HepG2 (cell line): ENCODE results near the gene RAP2C. TPM values are rescaled to one million over a fixed set of nuclear protein-coding genes. Genes with fewer than 3 reads are reported as not detected.

Source experiments
- ATAC-seq: fragments of 200-7000 bp; cut with Tn5 transposase; 3 replicates; pipeline ENCODE4 v1.9.1; 2020; ENCODE audit warnings: mild to moderate bottlenecking, moderate library complexity
- BruUV-seq: library from RNA; stranded (reverse); fragments of 400-500 nt; replicated peaks from 2 replicates; lab custom pipeline; 2021; lab: Mats Ljungman, UMichigan
- CTCF ChIA-PET: fragments of 300-600 bp; formaldehyde crosslinking; extraction: SDS; loops from one replicate; lab custom pipeline; 2021; ENCODE audit warnings: low total read pairs, inconsistent platforms, low intra/inter-chr PET ratio; lab: Yijun Ruan, JAX
- POLR2A ChIA-PET: fragments of 350-600 bp; sonication (Branson Sonifier 250); formaldehyde crosslinking; loops from one replicate; lab custom pipeline; 2020; ENCODE audit warnings: antibody characterized with exemption, inconsistent platforms; lab: Yijun Ruan, JAX
- DNase-seq: peaks from one replicate; pipeline ENCODE4 v3.0.0-alpha.2; 2015; ENCODE audit warnings: low spot score
- FAIRE-seq: peaks from 3 replicates; lab custom pipeline; 2011; peaks lifted over from hg19 to GRCh38; lab: Jason Lieb, UNC
- H2AFZ ChIP-seq: one replicate; pipeline ENCODE4 v1.6.1; 2011; ENCODE audit warnings: low read length, inconsistent platforms
- H3K27ac ChIP-seq: fragments of 300-600 bp; 3 replicates; pipeline ENCODE4 v1.8.0; 2011; ENCODE audit warnings: mixed run types, mild to moderate bottlenecking, mixed read lengths, low read length, inconsistent platforms; ENCODE audit not compliant: insufficient read depth; ENCODE audit errors: extremely low read length
- H3K27me3 ChIP-seq, 2 experiments: fragments of 200-600 bp in 1 of 2; 2 replicates in 1 of 2; 3 replicates in 1 of 2; pipeline versions ENCODE4 v1.6.0 to v1.8.0; 2011; ENCODE audit warnings: low read length in 2 of 2, mild to moderate bottlenecking in 2 of 2, moderate library complexity in 2 of 2, inconsistent platforms in 1 of 2; ENCODE audit not compliant: insufficient read depth in 2 of 2, control insufficient read depth in 1 of 2
- H3K36me3 ChIP-seq, 2 experiments: fragments of 200-600 bp in 1 of 2; replicated peaks in 1 of 2; 2 replicates in 1 of 2; 3 replicates in 1 of 2; pipeline versions ENCODE4 v1.5.1 to v1.8.0; 2011; ENCODE audit warnings: low read length in 2 of 2, inconsistent platforms in 1 of 2; ENCODE audit not compliant: insufficient read depth in 2 of 2, control insufficient read depth in 1 of 2
- H3K4me1 ChIP-seq: 2 replicates; pipeline ENCODE4 v1.5.1; 2012; ENCODE audit warnings: low read length, inconsistent platforms; ENCODE audit not compliant: insufficient read depth
- H3K4me2 ChIP-seq: 2 replicates; pipeline ENCODE4 v1.6.0; 2011; ENCODE audit warnings: low read depth, low read length, inconsistent platforms
- H3K4me3 ChIP-seq, 3 experiments: fragments of 200-600 bp in 1 of 3; sonication (generic), shearing (Covaris generic) in 1 of 3; replicated peaks in 1 of 3; 2 replicates each; pipeline ENCODE4 v1.5.1; 2011 to 2016; ENCODE audit warnings: low read length in 3 of 3, inconsistent platforms in 2 of 3, low read depth in 2 of 3, mild to moderate bottlenecking in 2 of 3, control low read depth in 1 of 3, mixed read lengths in 1 of 3; ENCODE audit not compliant: insufficient read depth in 1 of 3
- H3K79me2 ChIP-seq: one replicate; pipeline ENCODE4 v1.6.1; 2011; ENCODE audit warnings: low read length, inconsistent platforms; ENCODE audit not compliant: insufficient read depth
- H3K9ac ChIP-seq: 2 replicates; pipeline ENCODE4 v1.6.0; 2011; ENCODE audit warnings: mild to moderate bottlenecking, low read depth, low read length, inconsistent platforms; ENCODE audit not compliant: insufficient read depth
- H3K9me3 ChIP-seq: 2 replicates; pipeline ENCODE4 v1.5.1; 2012; ENCODE audit warnings: mild to moderate bottlenecking, low read length
- H4K20me1 ChIP-seq: 2 replicates; pipeline ENCODE4 v1.6.0; 2011; ENCODE audit warnings: inconsistent platforms, mild to moderate bottlenecking, low read length, moderate library complexity; ENCODE audit not compliant: insufficient read depth
- FIP1L1 ChIP-seq: fragments of 200-400 bp; formaldehyde crosslinking; IDR thresholded peaks from 2 replicates; pipeline ENCODE4 v1.6.1; 2018; ENCODE audit warnings: low read depth, mild to moderate bottlenecking, low read length, moderate library complexity, borderline replicate concordance; ENCODE audit not compliant: insufficient read depth
- FOXA1 ChIP-seq, 2 experiments: fragments of 450-650 bp in 1 of 2; sonication (generic) in 1 of 2; formaldehyde crosslinking in 1 of 2; IDR thresholded peaks; 2 replicates each; pipeline versions ENCODE4 v1.4.0 to v1.6.1; 2016 to 2020; ENCODE audit warnings: missing genetic modification reagents in 1 of 2
- HES4 ChIP-seq: sonication (generic); formaldehyde crosslinking; IDR thresholded peaks from 2 replicates; pipeline ENCODE4 v1.9.0; 2021; ENCODE audit warnings: mild to moderate bottlenecking, missing genetic modification reagents, borderline replicate concordance
- KDM5A ChIP-seq: fragments of 200-600 bp; sonication (generic); IDR thresholded peaks from 2 replicates; pipeline ENCODE4 v1.7.0; 2018; ENCODE audit warnings: antibody characterized with exemption, mild to moderate bottlenecking, low read length, borderline replicate concordance
- RARA ChIP-seq: IDR thresholded peaks from 2 replicates; pipeline ENCODE4 v1.6.1; 2016; ENCODE audit warnings: missing genetic modification reagents, missing compliant biosample characterization
- RARG ChIP-seq: sonication (generic); formaldehyde crosslinking; IDR thresholded peaks from 2 replicates; pipeline ENCODE4 v1.4.0; 2020; ENCODE audit warnings: low read depth, mild to moderate bottlenecking, missing genetic modification reagents
- RORA ChIP-seq: sonication (generic); formaldehyde crosslinking; IDR thresholded peaks from 2 replicates; pipeline ENCODE4 v1.5.0; 2020; ENCODE audit warnings: mild to moderate bottlenecking, missing genetic modification reagents, moderate library complexity
- ZNF772 ChIP-seq: sonication (generic); formaldehyde crosslinking; IDR thresholded peaks from 2 replicates; pipeline ENCODE4 v1.5.0; 2020; ENCODE audit warnings: mild to moderate bottlenecking, missing genetic modification reagents
- WGBS: methylation state at CpG from one replicate; pipeline ENCODE4 v1.1.6; 2017; ENCODE audit warnings: low lambda C conversion rate; 5-methylcytosine and 5-hydroxymethylcytosine counted together
- in situ Hi-C: cut with HindIII; loops from 2 replicates; pipeline ENCODE4 v1.10.0; 2017; ENCODE audit warnings: low pct_unique_long_range_greater_than_20kb; ENCODE audit not compliant: extremely low pct_ligation_motif_present
- intact Hi-C: fragments of 100-400 bp; cut with micrococcal nuclease; formaldehyde crosslinking; loops from one replicate; pipeline ENCODE4 v1.10.0; 2022; ENCODE audit not compliant: unreplicated experiment
- polyA plus RNA-seq, 8 experiments: library from polyadenylated mRNA; depleted of rRNA in 3 of 8; stranded (reverse) in 7 of 8; unstranded in 1 of 8; fragments of >200 nt; fragmentation: Illumina TruSeq in 4 of 8; extraction: Trizol in 4 of 8; gene quantifications; 2 replicates each; pipeline versions ENCODE4 v1.2.1 to v1.2.3, GENCODE V29; 2011 to 2016; ENCODE audit warnings: low read depth in 4 of 8, missing spikeins in 1 of 8, mixed read lengths in 1 of 8; ENCODE audit not compliant: insufficient read depth in 1 of 8
- total RNA-seq, 5 experiments: library from RNA; depleted of rRNA; stranded (reverse); fragments of >200 nt; fragmentation: Illumina TruSeq; extraction: Trizol; gene quantifications; 2 replicates each; pipeline ENCODE4 v1.2.3, GENCODE V29; 2016; ENCODE audit warnings: low read depth in 1 of 5
- TF ChIP-seq, protein P1 (sequence below): sonication (generic); formaldehyde crosslinking; IDR thresholded peaks from 2 replicates; pipeline ENCODE4 v1.5.1; 2020; ENCODE audit warnings: missing genetic modification reagents, mild to moderate bottlenecking, borderline replicate concordance
- TF ChIP-seq, protein P2 (sequence below): sonication (generic); formaldehyde crosslinking; IDR thresholded peaks from 2 replicates; pipeline ENCODE4 v1.4.0; 2020; ENCODE audit warnings: mild to moderate bottlenecking, missing genetic modification reagents

The RAP2C gene
- total and polyA plus RNA-seq, 2 of the 13 experiments (the other 11 are each of a cell fraction or from before 2014, with no cell fraction given): 8.0 to 28.5 TPM

DNA sequence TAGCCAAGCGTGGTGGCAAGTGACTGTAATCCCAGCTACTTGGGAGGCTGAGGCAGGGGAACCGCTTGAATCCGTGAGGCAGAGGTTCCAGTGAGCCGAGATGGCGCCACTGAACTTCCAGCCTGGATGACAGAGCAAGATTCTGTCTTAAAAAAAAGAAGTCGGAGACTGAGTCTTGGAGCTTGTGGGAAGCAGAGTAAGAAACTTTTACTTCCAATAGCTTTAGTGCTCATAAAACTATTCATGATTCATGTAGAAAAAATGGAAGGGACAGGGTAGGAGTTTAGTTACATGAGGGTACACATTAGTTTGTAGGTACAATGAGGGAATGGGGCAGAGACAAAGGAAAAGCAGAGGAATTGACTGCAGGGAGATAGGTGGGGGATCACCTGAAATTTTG lies 19.3 kb downstream of the RAP2C start:
- no peaks in the 10 kb centered on the region for H3K9me3 ChIP-seq
- ChIA-PET CTCF (no interaction called here), POLR2A (no interaction called here)
- in situ Hi-C loops (no loop called here), intact Hi-C loops (no loop called here)
- H3K36me3 ChIP-seq: peaks cover 0 to 2% of the 10 kb centered on the region in 2 experiments; a peak in 1 of 5 replicates
- H3K27me3 ChIP-seq: no peaks in the 10 kb centered on the region
- H3K4me3 ChIP-seq: no peak overlapping the region
- H3K4me2 ChIP-seq: no peak overlapping the region
- H3K27ac ChIP-seq: no peak overlapping the region
- WGBS: over 99% methylated on average over 6 of the region's 6 CpGs
- no TSS peak for BruUV-seq
- H3K9ac ChIP-seq: no peak overlapping the region
- TF ChIP-seq KDM5A: no peak
- TF ChIP-seq, protein P1, sequence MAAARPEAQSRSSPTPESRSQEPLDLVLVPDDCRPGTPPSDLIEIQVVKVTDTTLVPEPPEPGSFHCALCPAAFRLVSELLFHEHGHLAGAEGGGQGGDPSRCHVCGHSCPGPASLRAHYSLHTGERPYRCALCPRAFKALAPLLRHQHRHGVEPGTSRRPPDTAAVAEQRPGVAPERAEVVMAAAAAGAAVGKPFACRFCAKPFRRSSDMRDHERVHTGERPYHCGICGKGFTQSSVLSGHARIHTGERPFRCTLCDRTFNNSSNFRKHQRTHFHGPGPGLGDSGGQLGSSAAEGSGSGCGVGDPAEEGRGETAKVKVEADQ (CRISPR knock-in tag): no peak
- no peak for TF ChIP-seq FIP1L1
- no peak for TF ChIP-seq RORA (CRISPR knock-in tag)
- TF ChIP-seq HES4 (CRISPR knock-in tag): no peak
- no peak for TF ChIP-seq RARG (CRISPR knock-in tag)
- no peak for TF ChIP-seq FOXA1 (IDR thresholded peaks at IDR 0.05)
- TF ChIP-seq FOXA1 (CRISPR knock-in tag; IDR thresholded peaks at IDR 0.05): no peak
- TF ChIP-seq ZNF772 (CRISPR knock-in tag): no peak
- TF ChIP-seq, protein P2, sequence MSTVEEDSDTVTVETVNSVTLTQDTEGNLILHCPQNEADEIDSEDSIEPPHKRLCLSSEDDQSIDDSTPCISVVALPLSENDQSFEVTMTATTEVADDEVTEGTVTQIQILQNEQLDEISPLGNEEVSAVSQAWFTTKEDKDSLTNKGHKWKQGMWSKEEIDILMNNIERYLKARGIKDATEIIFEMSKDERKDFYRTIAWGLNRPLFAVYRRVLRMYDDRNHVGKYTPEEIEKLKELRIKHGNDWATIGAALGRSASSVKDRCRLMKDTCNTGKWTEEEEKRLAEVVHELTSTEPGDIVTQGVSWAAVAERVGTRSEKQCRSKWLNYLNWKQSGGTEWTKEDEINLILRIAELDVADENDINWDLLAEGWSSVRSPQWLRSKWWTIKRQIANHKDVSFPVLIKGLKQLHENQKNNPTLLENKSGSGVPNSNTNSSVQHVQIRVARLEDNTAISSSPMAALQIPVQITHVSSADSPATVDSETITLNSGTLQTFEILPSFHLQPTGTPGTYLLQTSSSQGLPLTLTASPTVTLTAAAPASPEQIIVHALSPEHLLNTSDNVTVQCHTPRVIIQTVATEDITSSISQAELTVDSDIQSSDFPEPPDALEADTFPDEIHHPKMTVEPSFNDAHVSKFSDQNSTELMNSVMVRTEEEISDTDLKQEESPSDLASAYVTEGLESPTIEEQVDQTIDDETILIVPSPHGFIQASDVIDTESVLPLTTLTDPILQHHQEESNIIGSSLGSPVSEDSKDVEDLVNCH (CRISPR knock-in tag): no peak
- no peak for TF ChIP-seq RARA (CRISPR knock-in tag)
- DNase-seq (no peak), FAIRE-seq (no peak), ATAC-seq (no peak)
- H3K79me2 ChIP-seq: no peaks in the 10 kb centered on the region
- H3K4me1 ChIP-seq: no peaks in the 10 kb centered on the region
- no peaks in the 10 kb centered on the region for H4K20me1 ChIP-seq
- H2AFZ ChIP-seq: no peak overlapping the region
